Colonic mucosa (tissue), 4 donors: ENCODE data around the gene TGFBR3. TPM values are rescaled to one million over a fixed set of nuclear protein-coding genes. Genes with fewer than 3 reads are reported as not detected.

ENCODE experiments used
- DNase-seq: peaks from one replicate; pipeline ENCODE4 v3.0.0-alpha.2; 2020
- H3K27ac ChIP-seq: fragments of 200-600 bp; one replicate; pipeline ENCODE4 v1.8.0; 2021
- H3K27me3 ChIP-seq: fragments of 200-600 bp; one replicate; pipeline ENCODE4 v1.8.0; 2021
- H3K36me3 ChIP-seq: fragments of 200-600 bp; one replicate; pipeline ENCODE4 v1.8.0; 2021
- H3K4me1 ChIP-seq: fragments of 200-600 bp; one replicate; pipeline ENCODE4 v1.8.0; 2021; ENCODE audit warnings: mild to moderate bottlenecking
- H3K4me3 ChIP-seq: fragments of 200-600 bp; one replicate; pipeline ENCODE4 v1.8.0; 2021
- H3K9ac ChIP-seq, 2 donors: one replicate each; pipeline ENCODE4 v1.7.0; 2013; ENCODE audit warnings: control low read depth in 2 of 2, low read depth in 2 of 2, low read length in 2 of 2
- H3K9me3 ChIP-seq: fragments of 200-600 bp; one replicate; pipeline ENCODE4 v1.8.0; 2021
- intact Hi-C: fragments of 100-400 bp; cut with DNase I; formaldehyde crosslinking; loops from one replicate; pipeline ENCODE4 v1.14.1; 2022
- total RNA-seq, 2 donors: library from RNA; stranded (reverse); fragmentation: NEBNext Ultra II Directional in 1 of 2; extraction: Animal tissue kit (Norgen Biotek cat#: 25700) in 1 of 2; gene quantifications; one replicate each; pipeline ENCODE4 v1.2.1, GENCODE V29; 2021
- TF ChIP-seq, protein P1 (sequence below): fragments of 200-600 bp; IDR thresholded peaks from one replicate; pipeline ENCODE4 v1.8.0; 2022; ENCODE audit warnings: antibody characterized with exemption, mild to moderate bottlenecking
- donor health status: healthy.
- donor health status: DM: no; HTN: no; CAD: no.
- donor health status: DM: no; HTN: no; CAD: no.

TGFBR3 gene
- total RNA-seq, 2 donors from 2014 or later: 8.4 to 16.0 TPM

DNA sequence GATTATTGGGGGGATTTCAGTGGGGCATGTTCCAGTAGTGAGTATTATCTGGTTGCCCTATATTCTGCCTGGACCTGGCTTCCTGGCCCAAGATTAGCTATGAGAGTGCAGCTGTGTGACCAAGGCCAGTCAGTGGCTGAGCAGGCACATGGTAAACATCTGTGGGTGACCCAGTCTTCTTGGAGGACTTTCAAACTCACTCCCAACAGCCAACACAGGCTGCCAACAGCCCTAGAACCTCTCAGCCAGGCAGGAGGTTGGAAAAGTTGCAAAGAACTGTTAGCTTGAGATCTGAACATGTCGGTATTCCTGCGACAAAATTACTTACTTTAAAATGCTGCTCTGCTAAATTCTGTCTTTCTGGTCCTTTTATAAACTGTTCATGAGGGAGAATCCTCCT lies 192.4 kb downstream of the TGFBR3 start:
- H3K4me1 ChIP-seq: peaks cover 6% of the 10 kb centered on the region
- intact Hi-C loops: no loop called here
- H3K9ac ChIP-seq: no peak overlapping the region
- H3K9me3 ChIP-seq: no peaks in the 10 kb centered on the region
- no peak for DNase-seq
- no peaks in the 10 kb centered on the region for H3K36me3 ChIP-seq
- H3K27ac ChIP-seq: no peak overlapping the region
- TF ChIP-seq, protein P1, sequence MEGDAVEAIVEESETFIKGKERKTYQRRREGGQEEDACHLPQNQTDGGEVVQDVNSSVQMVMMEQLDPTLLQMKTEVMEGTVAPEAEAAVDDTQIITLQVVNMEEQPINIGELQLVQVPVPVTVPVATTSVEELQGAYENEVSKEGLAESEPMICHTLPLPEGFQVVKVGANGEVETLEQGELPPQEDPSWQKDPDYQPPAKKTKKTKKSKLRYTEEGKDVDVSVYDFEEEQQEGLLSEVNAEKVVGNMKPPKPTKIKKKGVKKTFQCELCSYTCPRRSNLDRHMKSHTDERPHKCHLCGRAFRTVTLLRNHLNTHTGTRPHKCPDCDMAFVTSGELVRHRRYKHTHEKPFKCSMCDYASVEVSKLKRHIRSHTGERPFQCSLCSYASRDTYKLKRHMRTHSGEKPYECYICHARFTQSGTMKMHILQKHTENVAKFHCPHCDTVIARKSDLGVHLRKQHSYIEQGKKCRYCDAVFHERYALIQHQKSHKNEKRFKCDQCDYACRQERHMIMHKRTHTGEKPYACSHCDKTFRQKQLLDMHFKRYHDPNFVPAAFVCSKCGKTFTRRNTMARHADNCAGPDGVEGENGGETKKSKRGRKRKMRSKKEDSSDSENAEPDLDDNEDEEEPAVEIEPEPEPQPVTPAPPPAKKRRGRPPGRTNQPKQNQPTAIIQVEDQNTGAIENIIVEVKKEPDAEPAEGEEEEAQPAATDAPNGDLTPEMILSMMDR: no peak
- no peak overlapping the region for H3K4me3 ChIP-seq
- no peaks in the 10 kb centered on the region for H3K27me3 ChIP-seq

DNA sequence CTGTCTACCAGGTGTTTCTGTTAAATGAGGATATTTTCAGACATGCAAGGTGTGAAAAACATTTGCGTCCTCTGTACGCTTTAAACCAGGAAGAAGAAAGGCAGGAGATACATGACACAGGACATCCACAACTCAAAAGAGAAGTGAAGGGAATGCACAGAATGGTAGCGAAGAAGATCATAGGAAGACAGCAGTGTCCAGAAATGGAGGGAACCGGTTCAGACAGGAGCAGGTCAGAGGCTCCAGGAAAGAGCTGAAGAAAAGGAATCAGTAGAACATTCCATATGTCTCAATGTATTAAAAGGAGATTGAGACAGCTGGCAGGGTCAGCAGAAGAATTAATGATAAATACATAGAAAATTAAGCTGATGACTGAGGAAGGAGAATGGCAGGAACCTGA lies 194.4 kb downstream of the TGFBR3 start:
- Histone ChIP-seq H3K36me3 (no peaks in the 10 kb centered on the region), H3K27ac (no peak overlapping the region)
- intact Hi-C loops: no loop called here

DNA sequence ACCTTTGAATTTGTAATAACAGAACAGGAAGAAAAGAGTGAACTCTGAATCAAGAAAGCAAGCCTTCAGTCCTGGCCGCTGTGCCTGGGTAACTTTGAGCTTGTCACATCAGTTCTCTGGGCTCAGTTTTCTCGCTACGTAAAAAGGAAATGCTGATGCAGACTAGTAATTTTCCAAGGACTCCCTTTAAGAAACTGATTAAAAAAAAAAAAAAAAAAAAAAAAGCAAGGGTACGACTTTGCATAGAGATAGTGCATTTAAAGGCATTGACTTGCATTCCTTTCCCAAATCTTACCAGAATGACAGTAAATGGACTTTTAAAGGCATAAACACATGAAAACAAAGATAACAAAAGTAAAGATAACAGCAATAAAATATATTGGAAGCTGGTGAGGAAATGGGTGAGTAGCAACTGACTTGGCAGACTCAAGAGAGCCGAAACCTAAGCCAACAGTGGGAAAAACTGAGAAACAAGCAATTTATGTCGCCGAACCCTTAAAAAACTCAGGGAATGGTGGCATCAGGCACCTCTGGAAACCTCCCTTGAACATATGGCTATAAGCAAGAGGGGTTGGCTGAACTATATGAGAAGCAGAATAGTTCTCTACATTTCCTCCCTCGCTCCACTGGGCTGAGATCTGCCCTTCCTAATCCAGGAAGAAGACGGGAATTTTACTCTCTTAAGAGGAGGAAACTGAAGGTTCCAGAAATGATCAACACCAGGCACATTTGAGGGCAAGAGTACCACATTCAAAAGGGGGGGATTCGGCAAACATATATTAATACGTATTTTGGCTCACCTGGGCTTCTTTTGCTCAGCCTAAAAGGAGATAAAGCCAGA lies 196.1 kb downstream of the TGFBR3 start:
- H3K4me3 ChIP-seq: no peak overlapping the region
- H3K27ac ChIP-seq: peak overlapping the region; percentile 56
- intact Hi-C loops: no loop called here
- H3K4me1 ChIP-seq: peaks cover 6% of the 10 kb centered on the region
- TF ChIP-seq, protein P1: no peak
- DNase-seq: no peak
- H3K36me3 ChIP-seq: no peaks in the 10 kb centered on the region
- H3K9ac ChIP-seq: no peak overlapping the region
- no peaks in the 10 kb centered on the region for H3K27me3 ChIP-seq
- no peaks in the 10 kb centered on the region for H3K9me3 ChIP-seq

More for the DNA sequence above, 194.4 kb downstream of the TGFBR3 start:
- no peak for DNase-seq
- no peaks in the 10 kb centered on the region for H3K27me3 ChIP-seq
- H3K9ac ChIP-seq: no peak overlapping the region
- no peak overlapping the region for H3K4me3 ChIP-seq
- TF ChIP-seq, protein P1: no peak
- peaks cover 6% of the 10 kb centered on the region for H3K4me1 ChIP-seq
- H3K9me3 ChIP-seq: no peaks in the 10 kb centered on the region

DNA sequence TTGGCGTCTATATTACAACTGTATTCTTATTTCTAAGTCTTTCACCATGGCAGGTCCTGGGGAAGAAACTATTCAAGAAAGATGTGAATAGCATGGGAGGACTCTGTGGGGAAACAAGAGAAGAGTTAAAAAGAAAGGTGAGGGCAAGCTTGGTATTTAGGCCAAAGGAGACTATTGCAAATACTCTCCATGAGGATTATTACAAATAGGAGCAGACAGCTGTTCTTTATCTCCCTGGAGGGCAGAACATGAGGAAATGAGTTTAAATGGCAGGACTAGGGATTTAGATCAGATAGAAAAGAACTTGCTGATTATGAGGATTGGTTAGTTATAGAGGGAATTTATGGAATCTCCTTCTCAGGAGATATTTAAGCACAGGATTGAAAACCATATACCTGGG lies 198.5 kb downstream of the TGFBR3 start:
- intact Hi-C loops: no loop called here
- TF ChIP-seq, protein P1: no peak
- no peaks in the 10 kb centered on the region for H3K9me3 ChIP-seq
- H3K4me3 ChIP-seq: no peak overlapping the region
- no peak overlapping the region for H3K9ac ChIP-seq
- H3K27ac ChIP-seq: no peak overlapping the region
- no peaks in the 10 kb centered on the region for H3K27me3 ChIP-seq
- no peaks in the 10 kb centered on the region for H3K36me3 ChIP-seq
- peaks cover 6% of the 10 kb centered on the region for H3K4me1 ChIP-seq
- DNase-seq: no peak

DNA sequence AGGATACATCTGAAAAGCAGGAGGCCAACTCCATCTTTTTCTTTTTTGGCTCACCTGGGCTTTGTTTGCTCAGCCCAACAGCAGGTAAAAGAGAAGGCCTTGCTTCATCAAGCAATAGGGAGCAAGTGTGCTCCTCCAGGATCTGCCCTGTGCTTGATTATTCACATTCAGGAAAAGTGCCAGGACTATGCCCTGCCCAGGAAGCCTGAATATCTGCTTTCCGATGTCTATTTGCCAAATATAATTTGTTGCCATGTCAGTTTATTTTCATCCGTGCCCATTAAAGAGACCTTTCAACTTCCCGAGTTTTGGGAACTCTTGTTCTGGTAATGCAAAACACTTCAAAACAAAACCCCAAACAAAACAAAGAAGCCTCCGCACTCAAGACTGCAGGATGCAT lies 200.0 kb downstream of the TGFBR3 start:
- H3K27ac ChIP-seq: no peak overlapping the region
- no peak for DNase-seq
- H3K4me3 ChIP-seq: no peak overlapping the region
- TF ChIP-seq, protein P1: no peak
- H3K36me3 ChIP-seq: no peaks in the 10 kb centered on the region
- peaks cover 6% of the 10 kb centered on the region for H3K4me1 ChIP-seq
- H3K9ac ChIP-seq: no peak overlapping the region
- intact Hi-C loops: no loop called here
- H3K27me3 ChIP-seq: no peaks in the 10 kb centered on the region
- H3K9me3 ChIP-seq: no peaks in the 10 kb centered on the region
